ENCODE results near the gene RTN1. TPM values are rescaled to one million over a fixed set of nuclear protein-coding genes. Genes with fewer than 3 reads are reported as not detected.

RTN1 gene
- total RNA-seq, 1 donor from 2014 or later, result 0.79 TPM

- H3K36me3 ChIP-seq (ENCODE audit: control insufficient read depth, insufficient read depth, low read length), result no peaks in the 10 kb centered on the region
- H3K4me3 ChIP-seq (ENCODE audit: low read depth, low read length), result no peak overlapping the region
- no peaks in the 10 kb centered on the region for H3K27me3 ChIP-seq (ENCODE audit: control insufficient read depth, insufficient read depth, low read length)
- no peak for TF ChIP-seq CTCF (IDR thresholded peaks at IDR 0.05; ENCODE audit: insufficient read depth, low read length, poor library complexity, severe bottlenecking)
- DNase-seq (ENCODE audit: low read depth), result no peak
Measured at GRCh38 chr14:59895721-59896120, 25.1 kb upstream of the RTN1 start.

GRCh38 chr14:59890676-59891075 is 20.1 kb upstream of the RTN1 start:
- TF ChIP-seq CTCF (IDR thresholded peaks at IDR 0.05; ENCODE audit: insufficient read depth, low read length, poor library complexity, severe bottlenecking), result no peak
- Histone ChIP-seq H3K4me3 (ENCODE audit: low read depth, low read length) (no peak overlapping the region), H3K27me3 (ENCODE audit: control insufficient read depth, insufficient read depth, low read length) (no peaks in the 10 kb centered on the region), H3K36me3 (ENCODE audit: control insufficient read depth, insufficient read depth, low read length) (no peaks in the 10 kb centered on the region)
- no peak for DNase-seq (ENCODE audit: low read depth)

GRCh38 chr14:59882957-59883356 is 12.4 kb upstream of the RTN1 start:
- Histone ChIP-seq H3K27me3 (ENCODE audit: control insufficient read depth, insufficient read depth, low read length) (no peaks in the 10 kb centered on the region), H3K36me3 (ENCODE audit: control insufficient read depth, insufficient read depth, low read length) (no peaks in the 10 kb centered on the region), H3K4me3 (ENCODE audit: low read depth, low read length) (no peak overlapping the region)
- no peak for DNase-seq (ENCODE audit: low read depth)
- TF ChIP-seq CTCF (IDR thresholded peaks at IDR 0.05; ENCODE audit: insufficient read depth, low read length, poor library complexity, severe bottlenecking), result peak; percentile 46

GRCh38 chr14:59871166-59871495 is 555 bp upstream of the RTN1 start:
- no peak for TF ChIP-seq CTCF (IDR thresholded peaks at IDR 0.05; ENCODE audit: insufficient read depth, low read length, poor library complexity, severe bottlenecking)
- DNase-seq (ENCODE audit: low read depth), result no peak
- Histone ChIP-seq H3K4me3 (ENCODE audit: low read depth, low read length) (peak overlapping the region; percentile 45), H3K27me3 (ENCODE audit: control insufficient read depth, insufficient read depth, low read length) (peaks cover 27% of the 10 kb centered on the region), H3K36me3 (ENCODE audit: control insufficient read depth, insufficient read depth, low read length) (no peaks in the 10 kb centered on the region)

GRCh38 chr14:59869381-59870255 is 958 bp downstream of the RTN1 start:
- peaks cover 27% of the 10 kb centered on the region for H3K27me3 ChIP-seq (ENCODE audit: control insufficient read depth, insufficient read depth, low read length)
- no peak for TF ChIP-seq CTCF (IDR thresholded peaks at IDR 0.05; ENCODE audit: insufficient read depth, low read length, poor library complexity, severe bottlenecking)
- no peaks in the 10 kb centered on the region for H3K36me3 ChIP-seq (ENCODE audit: control insufficient read depth, insufficient read depth, low read length)
- no peak for DNase-seq (ENCODE audit: low read depth)
- no peak overlapping the region for H3K4me3 ChIP-seq (ENCODE audit: low read depth, low read length)

GRCh38 chr14:59868021-59868420 is 2.6 kb downstream of the RTN1 start:
- peaks cover 27% of the 10 kb centered on the region for H3K27me3 ChIP-seq (ENCODE audit: control insufficient read depth, insufficient read depth, low read length)
- TF ChIP-seq CTCF (IDR thresholded peaks at IDR 0.05; ENCODE audit: insufficient read depth, low read length, poor library complexity, severe bottlenecking), result no peak
- no peak overlapping the region for H3K4me3 ChIP-seq (ENCODE audit: low read depth, low read length)
- DNase-seq (ENCODE audit: low read depth), result no peak
- no peaks in the 10 kb centered on the region for H3K36me3 ChIP-seq (ENCODE audit: control insufficient read depth, insufficient read depth, low read length)

All from kidney epithelial cell (primary cell).